Mucosa of gallbladder (tissue), 1 donor: Measurements from ENCODE around the gene SHKBP1. TPM values are rescaled to one million over a fixed set of nuclear protein-coding genes. Genes with fewer than 3 reads are reported as not detected.
"Not testable (repeated sequence)": the region's sequence is repeated elsewhere in the genome, so short reads cannot be mapped to it uniquely, and the experiment has no call there.

Source experiments
- DNase-seq: peaks from one replicate; pipeline ENCODE4 v3.0.0-alpha.2; 2020; ENCODE audit warnings: low spot score
- total RNA-seq: library from RNA; stranded (reverse); gene quantifications from one replicate; pipeline ENCODE4 v1.2.1, GENCODE V29; 2021
- donor health status: DM: no; HTN: no; CAD: no.

Gene SHKBP1
- total RNA-seq, 1 donor from 2014 or later, result 80.9 TPM

DNA sequence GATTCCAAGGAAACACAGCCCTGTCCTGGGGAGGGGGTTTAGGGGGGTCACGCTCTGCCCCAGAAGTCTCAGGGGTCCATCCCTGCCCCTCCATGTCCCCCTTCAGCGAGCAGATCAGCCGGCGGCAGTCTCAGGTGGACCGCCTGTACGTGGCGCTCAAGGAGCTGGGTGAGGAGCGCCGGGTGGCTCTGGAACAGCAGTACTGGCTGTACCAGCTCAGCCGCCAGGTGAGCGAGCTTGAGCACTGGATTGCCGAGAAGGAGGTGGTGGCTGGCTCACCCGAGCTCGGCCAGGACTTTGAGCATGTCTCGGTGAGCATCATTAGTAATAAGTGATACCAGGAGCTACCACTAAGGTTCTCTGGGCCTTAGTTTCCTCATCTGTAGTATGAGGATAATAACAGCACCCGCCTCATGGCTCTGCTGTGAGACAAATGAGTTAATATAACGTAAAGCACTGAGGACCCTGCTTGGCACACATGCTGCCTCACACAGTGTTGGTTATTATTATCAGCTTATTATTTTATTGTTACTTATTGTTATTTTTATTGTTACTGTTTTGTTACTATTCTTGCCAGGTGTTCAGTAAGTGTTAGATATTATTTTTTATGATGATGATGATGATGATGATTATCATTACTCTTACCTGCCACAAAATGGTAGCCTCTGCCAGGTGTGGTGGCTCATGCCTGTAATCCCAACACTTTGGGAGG is 20.5 kb upstream of the SHKBP1 start:
- no peak for DNase-seq

DNA sequence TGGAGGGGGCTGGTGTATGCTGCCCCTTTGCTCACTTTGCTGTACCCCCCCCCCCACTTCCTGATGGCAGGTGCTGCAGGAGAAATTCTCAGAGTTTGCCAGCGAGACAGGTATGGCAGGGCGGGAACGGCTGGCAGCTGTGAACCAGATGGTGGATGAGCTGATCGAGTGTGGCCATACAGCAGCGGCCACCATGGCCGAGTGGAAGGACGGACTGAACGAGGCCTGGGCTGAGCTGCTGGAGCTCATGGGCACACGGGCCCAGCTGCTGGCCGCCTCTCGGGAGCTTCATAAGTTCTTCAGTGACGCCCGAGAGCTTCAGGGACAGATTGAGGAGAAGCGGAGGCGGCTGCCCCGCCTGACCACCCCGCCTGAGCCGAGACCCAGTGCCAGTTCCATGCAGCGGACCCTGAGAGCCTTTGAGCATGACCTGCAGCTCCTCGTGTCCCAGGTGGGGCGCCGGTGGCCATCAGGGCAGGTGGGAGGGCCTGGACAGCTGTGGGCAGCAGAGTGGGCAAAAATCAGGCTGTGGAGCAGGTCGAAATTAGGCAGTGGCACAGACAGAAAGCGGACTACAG is 19.6 kb upstream of the SHKBP1 start:
- DNase-seq, result no peak

DNA sequence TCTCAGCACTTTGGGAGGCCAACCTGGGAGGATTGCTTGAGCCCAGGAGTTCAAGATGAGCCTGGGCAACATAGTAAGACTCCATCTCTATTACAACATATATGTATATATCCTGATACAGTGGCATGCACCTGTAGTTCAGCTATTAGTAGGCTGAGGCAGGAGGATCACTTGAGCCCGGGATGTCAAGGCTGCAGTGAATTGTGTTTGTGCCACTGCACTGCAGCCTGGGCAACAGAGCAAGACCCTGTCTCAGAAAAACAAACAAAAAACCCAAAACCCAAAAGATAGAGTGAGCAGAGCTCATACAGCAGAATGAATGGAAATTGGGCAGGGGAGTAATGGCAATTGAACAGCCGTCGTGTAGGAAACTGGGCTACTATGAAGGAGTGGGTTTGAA is 17.3 kb upstream of the SHKBP1 start:
- DNase-seq, result no peak

DNA sequence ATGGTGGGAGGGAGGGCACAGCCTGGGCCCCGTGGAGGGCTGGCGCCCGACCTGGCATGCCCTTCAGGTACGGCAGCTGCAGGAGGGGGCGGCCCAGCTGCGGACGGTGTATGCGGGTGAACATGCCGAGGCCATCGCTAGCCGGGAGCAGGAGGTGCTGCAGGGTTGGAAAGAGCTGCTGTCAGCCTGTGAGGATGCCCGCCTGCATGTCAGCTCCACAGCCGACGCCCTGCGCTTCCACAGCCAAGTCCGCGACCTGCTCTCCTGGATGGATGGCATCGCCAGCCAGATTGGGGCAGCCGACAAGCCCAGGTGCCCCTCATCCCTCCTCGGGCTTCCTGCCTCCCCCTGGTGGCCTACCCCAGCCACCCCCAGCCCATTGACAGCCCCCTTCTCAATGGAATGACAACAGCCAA is 16.6 kb upstream of the SHKBP1 start:
- no peak for DNase-seq

DNA sequence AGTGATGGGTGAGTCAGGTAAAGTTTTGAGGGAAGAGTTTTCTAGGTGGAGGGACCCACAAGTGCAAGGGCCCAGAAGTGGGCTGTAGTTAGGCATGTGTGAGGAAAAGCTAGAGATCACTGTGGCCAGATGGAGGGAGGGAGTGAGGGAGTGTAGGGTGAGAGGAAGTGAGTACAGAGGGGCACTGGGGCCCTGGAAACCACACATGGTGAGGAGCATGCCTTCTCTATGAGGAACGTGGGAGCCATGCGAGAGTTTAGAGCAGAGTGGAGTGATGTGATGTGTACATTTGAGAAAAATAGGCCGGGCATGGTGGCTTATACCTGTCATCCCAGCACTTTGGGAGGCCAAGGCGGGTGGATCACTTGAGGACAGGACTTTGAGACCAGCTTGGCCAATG is 14.7 kb upstream of the SHKBP1 start:
- no peak for DNase-seq

DNA sequence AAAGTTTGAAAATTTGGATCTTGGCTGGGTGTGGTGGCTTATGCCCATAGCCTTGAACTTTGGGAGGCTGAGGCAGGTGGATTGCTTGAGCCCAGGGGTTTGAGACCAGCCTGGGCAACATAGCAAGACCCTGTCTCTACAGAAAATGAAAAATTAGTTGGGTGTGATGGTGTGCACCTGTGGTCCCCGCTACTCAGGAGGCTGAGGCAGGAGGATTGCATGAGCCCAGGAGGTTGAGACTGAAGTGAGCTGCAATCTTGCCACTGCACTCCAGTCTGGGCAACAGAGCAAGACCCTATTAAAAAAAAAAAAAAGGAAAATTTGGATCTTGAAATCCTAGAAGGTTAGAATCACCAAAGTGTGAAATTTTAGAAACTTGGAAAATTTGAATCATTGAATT is 12.1 kb upstream of the SHKBP1 start:
- DNase-seq, result not testable (repeated sequence)

DNA sequence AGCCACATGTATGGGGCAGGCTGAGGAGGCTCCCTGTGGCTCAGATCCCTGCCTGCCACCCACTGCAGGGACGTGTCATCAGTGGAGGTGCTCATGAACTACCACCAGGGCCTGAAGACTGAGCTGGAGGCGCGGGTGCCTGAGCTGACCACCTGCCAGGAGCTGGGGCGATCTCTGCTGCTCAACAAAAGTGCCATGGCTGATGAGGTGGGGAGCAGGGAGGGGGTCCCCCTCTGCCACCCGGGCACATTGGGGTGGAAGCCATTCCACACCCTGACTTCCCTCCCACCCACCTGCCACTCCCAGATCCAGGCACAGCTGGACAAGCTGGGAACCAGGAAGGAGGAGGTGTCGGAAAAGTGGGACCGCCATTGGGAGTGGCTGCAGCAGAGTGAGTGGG is 11.3 kb upstream of the SHKBP1 start:
- DNase-seq, result no peak

DNA sequence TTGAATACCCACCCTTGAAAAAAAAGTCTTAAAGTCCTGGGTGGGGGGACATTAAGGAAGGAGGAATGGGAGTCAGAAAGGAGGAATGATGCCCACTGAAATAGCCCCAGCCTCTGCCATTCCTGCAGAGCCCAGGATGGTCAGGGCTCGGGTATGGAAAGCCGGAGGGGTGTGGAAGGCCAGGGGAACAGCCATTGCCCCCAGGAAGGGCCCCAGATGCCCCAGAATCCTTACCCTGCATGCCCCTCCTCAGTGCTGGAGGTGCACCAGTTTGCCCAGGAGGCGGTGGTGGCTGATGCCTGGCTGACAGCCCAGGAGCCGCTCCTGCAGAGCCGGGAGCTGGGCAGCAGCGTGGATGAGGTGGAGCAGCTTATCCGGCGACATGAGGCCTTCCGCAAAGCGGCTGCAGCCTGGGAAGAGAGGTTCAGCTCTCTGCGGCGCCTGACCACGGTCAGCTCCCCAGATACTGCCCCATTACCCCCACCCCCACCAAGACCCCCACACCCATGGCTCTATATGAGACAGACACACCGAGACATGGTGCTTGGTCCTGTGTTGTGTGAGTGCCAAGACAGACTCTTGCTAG is 10.7 kb upstream of the SHKBP1 start:
- DNase-seq, result no peak

DNA sequence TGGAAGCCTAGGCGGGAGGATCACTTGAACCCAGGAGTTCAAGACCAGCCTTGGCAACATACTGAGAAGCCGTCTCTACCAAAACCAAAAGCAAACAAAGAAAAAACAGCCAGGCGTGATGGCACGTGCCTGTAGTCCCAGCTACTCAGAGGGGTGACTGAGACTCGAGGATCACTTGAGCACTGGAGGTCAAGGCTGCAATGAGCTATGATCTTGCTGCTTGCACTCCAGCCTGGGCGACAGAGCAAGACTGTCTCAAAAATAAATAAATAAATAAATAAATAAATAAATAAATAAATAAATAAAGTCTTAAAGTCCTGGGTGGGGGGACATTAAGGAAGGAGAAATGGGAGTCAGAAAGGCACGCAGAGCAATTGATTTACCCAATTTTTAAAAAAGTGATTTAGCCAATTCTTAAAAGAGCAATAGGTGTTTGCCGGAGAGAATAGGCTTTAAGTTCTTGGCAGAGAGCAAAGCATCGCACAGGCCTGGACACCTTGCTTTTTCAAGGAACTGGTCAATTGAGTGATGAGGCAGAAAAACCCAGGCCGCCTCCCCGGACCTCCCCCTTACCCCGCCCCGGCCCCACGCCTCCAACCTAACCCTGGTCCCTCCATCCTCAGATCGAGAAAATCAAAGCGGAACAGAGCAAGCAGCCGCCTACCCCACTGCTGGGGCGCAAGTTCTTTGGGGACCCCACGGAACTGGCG is 9.5 kb upstream of the SHKBP1 start:
- no peak for DNase-seq

DNA sequence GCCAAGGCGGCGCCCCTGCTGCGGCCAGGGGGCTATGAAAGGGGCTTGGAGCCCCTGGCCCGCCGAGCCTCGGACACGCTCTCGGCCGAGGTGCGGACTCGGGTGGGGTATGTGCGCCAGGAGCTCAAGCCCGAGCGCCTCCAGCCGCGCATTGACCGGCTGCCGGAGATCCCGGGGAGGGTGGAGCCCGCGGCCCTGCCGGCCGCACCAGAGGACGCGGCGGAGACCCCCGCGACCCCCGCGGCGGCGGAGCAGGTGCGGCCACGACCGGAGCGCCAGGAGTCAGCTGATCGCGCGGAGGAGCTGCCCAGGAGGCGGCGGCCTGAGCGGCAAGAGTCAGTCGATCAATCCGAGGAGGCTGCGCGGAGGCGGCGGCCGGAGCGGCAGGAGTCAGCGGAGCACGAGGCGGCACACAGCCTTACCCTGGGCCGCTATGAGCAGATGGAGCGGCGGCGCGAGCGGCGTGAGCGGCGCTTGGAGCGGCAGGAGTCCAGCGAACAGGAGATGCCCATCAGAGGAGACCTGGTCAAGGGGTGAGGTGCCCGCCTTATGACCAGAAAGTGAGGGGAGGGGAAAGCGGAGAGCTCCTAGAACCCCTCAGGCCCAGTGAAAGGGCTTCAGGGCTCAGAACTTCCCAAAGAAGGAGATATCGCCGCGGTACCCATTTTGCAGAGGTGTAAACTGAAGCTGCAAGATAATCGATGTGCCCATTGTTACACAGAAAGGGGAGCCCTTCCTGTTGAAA is 8.8 kb upstream of the SHKBP1 start:
- no peak for DNase-seq

DNA sequence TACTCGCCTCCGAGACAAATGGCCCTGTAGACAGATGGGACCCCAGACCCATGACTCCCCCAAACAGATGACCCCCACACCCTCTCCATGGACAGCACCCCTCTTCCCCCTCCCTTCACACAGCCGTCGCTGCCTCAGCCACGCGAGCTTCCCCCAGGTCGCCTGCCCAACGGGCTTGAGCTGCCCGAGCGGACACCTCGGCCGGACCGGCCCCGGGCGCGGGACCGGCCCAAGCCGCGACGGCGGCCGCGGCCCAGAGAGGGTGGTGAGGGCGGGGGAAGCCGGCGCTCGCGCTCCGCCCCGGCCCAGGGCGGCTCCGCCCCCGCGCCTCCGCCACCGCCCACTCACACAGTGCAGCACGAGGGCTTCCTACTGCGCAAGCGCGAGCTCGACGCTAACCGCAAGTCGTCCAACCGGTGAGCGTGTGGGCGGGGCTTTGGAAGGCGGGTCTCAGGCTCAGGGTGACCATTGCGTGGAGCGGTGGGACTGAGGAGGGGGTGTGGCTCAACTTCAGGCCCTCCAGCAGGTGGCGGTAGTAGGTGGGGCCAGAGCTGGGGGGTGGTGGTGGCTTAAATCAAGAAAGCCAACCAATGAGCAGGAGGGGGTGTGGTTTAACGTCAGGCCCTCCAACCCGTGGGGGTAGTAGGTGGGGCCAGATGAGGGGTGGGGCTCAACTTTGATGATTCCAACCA is 6.2 kb upstream of the SHKBP1 start:
- peak; percentile 99 for DNase-seq

DNA sequence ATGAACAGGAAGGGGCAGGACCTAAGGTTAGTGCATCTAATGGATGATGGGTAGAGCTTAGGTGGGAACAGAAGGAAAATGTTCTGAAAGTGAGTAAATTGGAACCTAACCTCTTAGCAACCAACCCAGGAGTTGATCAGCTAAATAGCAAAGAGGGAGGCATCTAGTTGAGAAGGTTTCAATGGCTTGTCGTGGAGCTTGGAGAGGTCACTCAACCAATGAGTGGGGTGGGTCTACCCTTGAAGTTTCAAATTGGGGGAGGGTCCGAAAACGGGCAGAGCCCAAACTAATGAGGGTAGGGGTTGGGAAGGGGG is 5.7 kb upstream of the SHKBP1 start:
- DNase-seq, result no peak

DNA sequence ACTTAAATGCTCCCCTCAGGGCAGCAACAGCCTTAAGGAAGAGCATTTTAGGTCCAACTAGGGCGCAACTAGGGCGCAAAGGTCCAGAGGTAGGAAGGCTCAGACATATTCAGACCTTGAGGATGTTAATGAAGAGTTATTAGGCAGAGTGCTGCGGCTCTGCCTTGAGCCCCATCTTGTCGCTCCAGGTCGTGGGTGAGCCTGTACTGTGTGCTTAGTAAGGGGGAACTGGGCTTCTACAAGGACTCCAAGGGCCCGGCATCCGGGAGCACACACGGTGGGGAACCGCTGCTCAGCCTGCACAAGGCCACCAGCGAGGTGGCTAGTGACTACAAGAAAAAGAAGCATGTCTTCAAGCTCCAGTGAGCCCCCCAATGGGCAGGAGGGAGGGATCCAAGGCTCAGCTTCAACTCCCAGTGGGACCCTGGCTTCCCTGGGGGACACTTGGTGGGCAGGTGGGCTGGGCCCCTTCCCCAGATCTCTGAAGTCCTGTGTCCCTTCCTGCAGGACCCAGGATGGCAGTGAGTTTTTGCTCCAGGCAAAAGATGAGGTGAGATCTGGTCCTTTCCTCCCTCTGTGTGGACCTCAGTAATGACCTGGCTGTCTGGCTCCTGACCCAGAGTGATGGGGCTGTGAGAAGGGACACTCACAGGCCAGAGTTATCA is 4.7 kb upstream of the SHKBP1 start:
- DNase-seq, result no peak

DNA sequence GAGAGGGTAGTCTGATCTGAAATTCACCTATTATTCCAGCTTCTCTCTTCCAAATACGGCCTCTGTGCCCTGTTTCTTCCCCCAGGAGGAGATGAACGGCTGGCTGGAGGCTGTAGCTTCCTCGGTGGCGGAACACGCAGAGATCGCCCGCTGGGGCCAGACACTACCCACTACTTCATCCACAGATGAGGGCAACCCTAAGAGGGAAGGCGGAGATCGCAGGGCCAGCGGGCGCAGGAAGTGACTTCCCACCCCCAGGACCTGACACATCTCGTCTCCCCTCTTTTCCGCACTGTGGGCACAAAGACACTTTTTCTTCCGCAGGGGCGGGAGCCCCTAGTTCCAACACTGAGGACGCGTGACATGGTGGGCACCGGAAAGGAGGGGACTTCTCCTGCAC is 1.3 kb upstream of the SHKBP1 start:
- DNase-seq, result no peak

DNA sequence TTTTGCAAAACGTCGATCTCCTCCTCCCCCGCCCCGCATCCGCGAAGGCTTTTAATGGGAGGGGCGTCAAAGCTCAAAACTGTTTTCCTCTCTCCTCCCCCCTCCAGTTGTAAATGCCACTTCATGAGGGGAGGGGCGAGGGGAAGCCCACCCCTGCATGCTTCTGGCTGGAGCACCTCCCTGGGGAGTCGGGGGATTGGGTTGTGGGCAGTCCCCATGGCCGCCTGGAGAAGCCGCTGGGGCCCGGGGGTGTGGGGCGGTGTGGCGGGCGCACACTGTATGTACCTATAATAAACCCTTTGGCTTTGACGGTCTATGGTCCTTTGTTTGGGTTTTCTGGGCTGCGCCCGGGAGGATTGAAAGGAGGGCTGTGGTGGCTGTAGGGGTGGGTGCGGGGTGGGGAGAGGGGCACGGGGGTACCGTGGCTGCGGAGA is 505 bp upstream of the SHKBP1 start:
- DNase-seq, result no peak

DNA sequence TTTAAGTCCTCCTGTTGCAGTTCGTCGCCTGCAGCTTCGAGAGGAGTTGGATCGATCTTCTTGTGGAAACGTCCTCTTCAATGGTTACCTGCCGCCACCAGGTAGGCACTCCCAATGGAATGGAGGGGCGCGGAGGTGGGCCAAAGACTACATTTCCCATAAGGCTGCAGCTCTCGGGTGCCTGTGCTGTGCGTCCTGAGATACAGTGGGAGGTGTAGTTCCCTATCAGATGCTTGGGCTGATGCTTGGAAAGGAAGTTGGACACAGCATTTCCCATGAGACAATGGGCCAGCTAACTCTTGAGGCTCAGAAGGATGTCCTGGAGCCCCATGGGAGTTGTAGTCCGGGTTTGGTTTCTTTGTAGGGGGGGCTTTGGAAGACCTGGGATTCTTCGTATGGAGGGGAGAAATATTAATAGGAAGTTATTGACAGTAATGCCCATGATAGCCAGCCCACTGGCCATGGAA is 1.8 kb downstream of the SHKBP1 start:
- no peak for DNase-seq

DNA sequence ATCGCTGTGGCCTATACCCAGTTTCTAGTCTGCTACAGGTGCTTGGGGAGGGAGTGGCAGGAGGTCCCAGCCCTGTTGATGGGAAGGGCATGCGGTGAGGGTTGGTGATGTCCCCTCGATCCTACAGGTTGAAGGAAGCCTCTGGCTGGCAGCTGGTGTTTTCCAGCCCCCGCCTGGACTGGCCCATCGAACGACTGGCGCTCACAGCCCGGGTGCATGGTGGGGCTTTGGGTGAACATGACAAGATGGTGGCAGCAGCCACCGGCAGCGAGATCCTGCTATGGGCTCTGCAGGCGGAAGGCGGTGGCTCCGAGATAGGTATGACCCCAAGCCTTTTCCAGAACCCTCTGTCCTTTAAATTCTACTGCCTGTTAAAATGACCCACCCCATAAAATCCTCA is 3.9 kb downstream of the SHKBP1 start:
- no peak for DNase-seq

DNA sequence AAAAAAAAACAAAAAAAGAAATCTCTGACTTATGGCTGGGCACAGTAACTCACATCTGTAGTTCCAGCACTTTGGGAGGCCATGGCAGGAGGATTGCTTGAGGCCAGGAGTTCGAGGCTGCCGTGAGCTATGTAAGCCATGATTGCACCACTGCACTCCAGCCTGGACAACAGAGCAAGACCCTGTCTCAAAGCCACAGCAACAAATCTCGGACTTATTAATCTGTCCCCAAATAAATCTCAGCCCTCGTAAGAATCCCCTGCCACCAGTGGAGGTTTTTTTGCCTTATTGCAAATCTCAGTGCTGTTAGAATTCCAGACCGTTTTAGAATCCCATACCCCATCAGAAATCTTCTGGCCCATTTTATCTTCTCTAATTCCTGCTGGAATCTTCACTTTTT is 4.9 kb downstream of the SHKBP1 start:
- DNase-seq, result no peak

DNA sequence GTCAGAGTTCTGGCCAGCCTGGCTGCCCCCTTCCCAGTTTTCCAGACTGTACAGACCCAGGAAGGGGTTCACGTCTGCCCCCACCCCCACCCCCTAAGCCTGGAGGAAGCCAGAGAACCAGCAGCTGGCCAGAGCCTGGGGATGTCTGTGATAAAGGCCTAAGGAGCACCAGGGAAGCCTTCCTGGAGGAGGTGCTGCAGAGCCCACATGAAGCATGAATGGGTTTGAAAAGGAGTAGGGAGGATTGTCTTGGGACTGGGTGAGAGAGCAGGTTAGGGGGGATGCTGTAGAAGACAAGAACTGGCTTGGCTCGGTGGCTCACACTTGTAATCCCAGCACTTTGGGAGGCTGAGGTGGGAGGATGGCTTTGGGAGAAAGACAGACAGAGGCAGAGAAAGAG is 5.8 kb downstream of the SHKBP1 start:
- no peak for DNase-seq

DNA sequence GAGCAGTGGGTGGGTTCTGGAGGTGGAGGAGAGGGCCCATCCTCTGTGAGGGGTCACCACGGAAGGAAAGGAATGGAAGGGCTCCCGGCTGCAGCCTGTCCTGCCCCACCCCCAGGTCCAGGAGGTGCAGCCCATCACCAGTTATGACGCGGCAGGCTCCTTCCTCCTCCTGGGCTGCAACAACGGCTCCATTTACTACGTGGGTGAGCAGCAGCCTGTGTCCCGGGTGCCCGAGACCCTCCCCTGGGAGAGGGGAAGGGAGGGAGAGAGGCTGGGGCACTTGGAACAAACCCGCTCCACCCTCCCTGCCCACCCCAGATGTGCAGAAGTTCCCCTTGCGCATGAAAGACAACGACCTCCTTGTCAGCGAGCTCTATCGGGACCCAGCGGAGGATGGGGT is 6.6 kb downstream of the SHKBP1 start:
- DNase-seq, result no peak

DNA sequence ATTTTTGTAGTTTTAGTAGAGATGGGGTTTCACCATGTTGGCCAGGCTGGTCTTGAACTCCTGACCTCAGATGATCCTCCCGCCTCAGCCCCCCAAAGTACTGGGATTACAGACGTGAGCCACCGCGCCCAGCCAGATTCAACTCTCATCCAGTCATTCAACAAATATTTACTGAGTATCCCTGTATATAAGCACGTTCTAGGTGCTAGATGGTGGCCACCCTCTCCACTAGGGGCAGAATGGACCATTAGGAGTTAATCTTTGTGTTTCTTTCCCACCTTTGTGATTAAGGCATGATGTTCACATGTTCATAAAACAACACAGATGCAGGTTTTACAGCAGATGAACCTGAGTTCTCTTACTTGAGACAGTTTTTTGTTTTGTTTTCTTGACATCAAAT is 7.3 kb downstream of the SHKBP1 start:
- DNase-seq, result no peak
